Measurements from ENCODE around the gene PPM1J. TPM values are rescaled to one million over a fixed set of nuclear protein-coding genes. Genes with fewer than 3 reads are reported as not detected.
A peak's percentile ranks its signal among the peaks of the same experiment; 100 is the strongest.

PPM1J gene
- total and polyA plus RNA-seq, 2 donors (not counting 1 experiment from before 2014, with no cell fraction given), result 0.79 to 0.83 TPM

- Histone ChIP-seq H3K79me2 (ENCODE audit: control insufficient read depth, insufficient read depth, low read length) (peaks cover 42% of the 10 kb centered on the region), H3K36me3 (ENCODE audit: control insufficient read depth, insufficient read depth, low read length) (peaks cover 22% of the 10 kb centered on the region), H3K9ac (ENCODE audit: insufficient read depth, low read length) (peak overlapping the region; percentile 72), H3K9me3 (ENCODE audit: control insufficient read depth, insufficient read depth, low read depth, low read length) (no peaks in the 10 kb centered on the region), H3K27ac (ENCODE audit: insufficient read depth, low read length) (peak overlapping the region; percentile 92), H3K4me2 (ENCODE audit: extremely low read depth, insufficient read depth, low read length) (peak overlapping the region; percentile 86), H3K27me3 (ENCODE audit: control insufficient read depth, insufficient read depth, low read length) (no peaks in the 10 kb centered on the region), H3K4me3 (replicated peaks in 1 of 4; ENCODE audit: control extremely low read depth in 1 of 4, insufficient read depth in 1 of 4, low read depth in 3 of 4, low read length in 4 of 4) (peak overlapping the region; percentile 74 to 97 (median 81)), H4K20me1 (ENCODE audit: control insufficient read depth, extremely low read depth, insufficient read depth, low read length) (no peaks in the 10 kb centered on the region), H2AFZ (ENCODE audit: low read length) (no peak overlapping the region), H3K4me1 (ENCODE audit: control insufficient read depth, extremely low read depth, insufficient read depth, low read length) (peaks cover 38% of the 10 kb centered on the region)
- no peak for TF ChIP-seq EZH2 (IDR thresholded peaks at IDR 0.05; ENCODE audit: low read length, missing control alignments)
- TF ChIP-seq, protein P1, sequence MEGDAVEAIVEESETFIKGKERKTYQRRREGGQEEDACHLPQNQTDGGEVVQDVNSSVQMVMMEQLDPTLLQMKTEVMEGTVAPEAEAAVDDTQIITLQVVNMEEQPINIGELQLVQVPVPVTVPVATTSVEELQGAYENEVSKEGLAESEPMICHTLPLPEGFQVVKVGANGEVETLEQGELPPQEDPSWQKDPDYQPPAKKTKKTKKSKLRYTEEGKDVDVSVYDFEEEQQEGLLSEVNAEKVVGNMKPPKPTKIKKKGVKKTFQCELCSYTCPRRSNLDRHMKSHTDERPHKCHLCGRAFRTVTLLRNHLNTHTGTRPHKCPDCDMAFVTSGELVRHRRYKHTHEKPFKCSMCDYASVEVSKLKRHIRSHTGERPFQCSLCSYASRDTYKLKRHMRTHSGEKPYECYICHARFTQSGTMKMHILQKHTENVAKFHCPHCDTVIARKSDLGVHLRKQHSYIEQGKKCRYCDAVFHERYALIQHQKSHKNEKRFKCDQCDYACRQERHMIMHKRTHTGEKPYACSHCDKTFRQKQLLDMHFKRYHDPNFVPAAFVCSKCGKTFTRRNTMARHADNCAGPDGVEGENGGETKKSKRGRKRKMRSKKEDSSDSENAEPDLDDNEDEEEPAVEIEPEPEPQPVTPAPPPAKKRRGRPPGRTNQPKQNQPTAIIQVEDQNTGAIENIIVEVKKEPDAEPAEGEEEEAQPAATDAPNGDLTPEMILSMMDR (conservative IDR thresholded peaks at IDR 0.05 in 1 of 2, IDR thresholded peaks at IDR 0.05 in 1 of 2; ENCODE audit: low read depth in 1 of 2, low read length in 2 of 2), result no peak
- peak; percentile 95 to 96 for DNase-seq (ENCODE audit: low read depth in 2 of 2)
Measured at GRCh38 chr1:112704934-112705627, 10.1 kb downstream of the PPM1J start.

DNA sequence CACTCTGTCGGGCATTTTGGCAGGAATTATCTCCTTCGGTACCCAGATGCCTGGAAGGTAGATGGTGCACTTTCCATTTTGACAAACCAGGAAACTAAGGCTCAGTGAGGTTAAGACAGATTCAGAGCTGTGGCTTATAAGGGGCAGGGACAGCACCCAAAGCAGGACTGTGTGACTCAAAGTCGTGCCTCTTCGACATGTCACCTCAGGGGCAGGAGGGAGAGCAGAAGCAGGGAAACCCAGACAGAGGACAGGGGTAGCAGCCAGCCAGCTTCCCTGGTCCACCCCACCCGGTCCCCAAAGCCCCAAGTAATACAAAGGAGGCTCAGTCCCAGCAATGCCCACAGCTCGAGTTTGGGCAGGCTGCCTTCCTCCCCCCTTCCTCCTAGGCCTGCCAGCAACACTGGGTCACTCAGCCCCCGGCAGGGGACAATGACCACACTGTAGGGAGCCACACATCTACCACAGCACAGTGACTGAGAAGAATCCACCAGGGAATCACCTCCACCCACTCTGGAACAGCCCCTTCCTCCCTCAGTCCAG lies 10.7 kb downstream of the PPM1J start:
- Histone ChIP-seq H3K9me3 (ENCODE audit: control insufficient read depth, insufficient read depth, low read depth, low read length) (no peaks in the 10 kb centered on the region), H3K9ac (ENCODE audit: insufficient read depth, low read length) (peak overlapping the region; percentile 64), H3K27me3 (ENCODE audit: control insufficient read depth, insufficient read depth, low read length) (no peaks in the 10 kb centered on the region), H3K36me3 (ENCODE audit: control insufficient read depth, insufficient read depth, low read length) (peaks cover 22% of the 10 kb centered on the region), H2AFZ (ENCODE audit: low read length) (no peak overlapping the region), H3K4me3 (replicated peaks in 1 of 4; ENCODE audit: control extremely low read depth in 1 of 4, insufficient read depth in 1 of 4, low read depth in 3 of 4, low read length in 4 of 4) (peak overlapping the region; percentile 37 to 97 (median 64)), H4K20me1 (ENCODE audit: control insufficient read depth, extremely low read depth, insufficient read depth, low read length) (no peaks in the 10 kb centered on the region), H3K27ac (ENCODE audit: insufficient read depth, low read length) (peak overlapping the region; percentile 92), H3K4me1 (ENCODE audit: control insufficient read depth, extremely low read depth, insufficient read depth, low read length) (peaks cover 42% of the 10 kb centered on the region), H3K4me2 (ENCODE audit: extremely low read depth, insufficient read depth, low read length) (peak overlapping the region; percentile 86), H3K79me2 (ENCODE audit: control insufficient read depth, insufficient read depth, low read length) (peaks cover 42% of the 10 kb centered on the region)
- TF ChIP-seq, protein P1 (conservative IDR thresholded peaks at IDR 0.05 in 1 of 2, IDR thresholded peaks at IDR 0.05 in 1 of 2; ENCODE audit: low read depth in 1 of 2, low read length in 2 of 2), result no peak
- no peak for TF ChIP-seq EZH2 (IDR thresholded peaks at IDR 0.05; ENCODE audit: low read length, missing control alignments)
- no peak for DNase-seq (ENCODE audit: low read depth in 2 of 2)

DNA sequence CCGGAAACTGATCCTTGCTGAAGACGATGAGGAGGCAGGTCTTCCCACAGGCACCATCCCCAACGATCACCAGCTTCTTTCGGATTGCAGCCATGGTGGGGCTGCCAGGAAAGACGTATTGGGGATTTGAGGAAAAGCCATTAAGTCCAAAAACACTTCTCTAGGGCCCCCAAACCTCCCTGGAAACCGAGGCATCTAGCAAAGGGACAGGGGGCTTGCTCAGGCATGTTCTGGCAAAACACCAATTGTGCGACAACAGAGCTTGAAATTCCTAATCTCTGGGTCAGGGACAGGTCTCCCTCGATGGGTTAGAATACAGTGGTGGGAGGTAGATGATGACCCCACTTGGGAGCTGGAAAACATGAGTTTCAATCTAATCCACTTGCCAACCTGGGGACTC lies 11.4 kb downstream of the PPM1J start:
- no peak overlapping the region for H3K9ac ChIP-seq (ENCODE audit: insufficient read depth, low read length)
- H2AFZ ChIP-seq (ENCODE audit: low read length), result no peak overlapping the region
- TF ChIP-seq EZH2 (IDR thresholded peaks at IDR 0.05; ENCODE audit: low read length, missing control alignments), result no peak
- TF ChIP-seq, protein P1 (conservative IDR thresholded peaks at IDR 0.05 in 1 of 2, IDR thresholded peaks at IDR 0.05 in 1 of 2; ENCODE audit: low read depth in 1 of 2, low read length in 2 of 2), result no peak
- H3K79me2 ChIP-seq (ENCODE audit: control insufficient read depth, insufficient read depth, low read length), result peaks cover 42% of the 10 kb centered on the region
- H3K4me3 ChIP-seq (replicated peaks in 1 of 4; ENCODE audit: control extremely low read depth in 1 of 4, insufficient read depth in 1 of 4, low read depth in 3 of 4, low read length in 4 of 4), result peak overlapping the region in 1 of 4 experiments; percentile 5
- no peaks in the 10 kb centered on the region for H3K9me3 ChIP-seq (ENCODE audit: control insufficient read depth, insufficient read depth, low read depth, low read length)
- H3K4me1 ChIP-seq (ENCODE audit: control insufficient read depth, extremely low read depth, insufficient read depth, low read length), result peaks cover 42% of the 10 kb centered on the region
- no peak for DNase-seq (ENCODE audit: low read depth in 2 of 2)
- peak overlapping the region; percentile 92 for H3K27ac ChIP-seq (ENCODE audit: insufficient read depth, low read length)
- H4K20me1 ChIP-seq (ENCODE audit: control insufficient read depth, extremely low read depth, insufficient read depth, low read length), result no peaks in the 10 kb centered on the region
- peaks cover 25% of the 10 kb centered on the region for H3K36me3 ChIP-seq (ENCODE audit: control insufficient read depth, insufficient read depth, low read length)
- H3K27me3 ChIP-seq (ENCODE audit: control insufficient read depth, insufficient read depth, low read length), result no peaks in the 10 kb centered on the region
- H3K4me2 ChIP-seq (ENCODE audit: extremely low read depth, insufficient read depth, low read length), result peak overlapping the region; percentile 86

Measured in fibroblast of lung (primary cell).